Thoracic aorta (tissue), 2 donors: Measurements from ENCODE around the gene CMTM1. TPM values are rescaled to one million over a fixed set of nuclear protein-coding genes. Genes with fewer than 3 reads are reported as not detected.

Experiments
- ATAC-seq: fragments of 150-250 bp; one replicate; pipeline ENCODE4 v1.8.0; 2017; ENCODE audit warnings: low read depth; ENCODE audit not compliant: insufficient number of reproducible peaks, low FRiP score
- DNase-seq: peaks from one replicate; pipeline ENCODE4 v3.0.0-alpha.2; 2020; ENCODE audit warnings: low spot score
- H3K27ac ChIP-seq, 2 donors: fragments of 200-600 bp; sonication (generic); 1 replicate in 1 of 2; 2 replicates in 1 of 2; pipeline ENCODE4 v1.5.1; 2016; ENCODE audit warnings: mild to moderate bottlenecking in 2 of 2, moderate library complexity in 2 of 2
- H3K27me3 ChIP-seq: fragments of 200-600 bp; sonication (generic); replicated peaks from 2 replicates; pipeline ENCODE4 v1.6.0; 2016; ENCODE audit warnings: mild to moderate bottlenecking; ENCODE audit not compliant: insufficient read depth
- H3K36me3 ChIP-seq: fragments of 200-600 bp; sonication (generic); one replicate; pipeline ENCODE4 v1.5.1; 2016
- H3K4me1 ChIP-seq, 2 donors: fragments of 200-600 bp; sonication (generic); 1 replicate in 1 of 2; 2 replicates in 1 of 2; pipeline versions ENCODE4 v1.5.1 to v1.6.0; 2016; ENCODE audit warnings: low read depth in 2 of 2, mild to moderate bottlenecking in 1 of 2; ENCODE audit not compliant: control insufficient read depth in 1 of 2
- H3K4me3 ChIP-seq: fragments of 200-600 bp; sonication (generic); 2 replicates; pipeline ENCODE4 v1.5.1; 2016; ENCODE audit warnings: mild to moderate bottlenecking
- H3K9me3 ChIP-seq: fragments of 200-600 bp; sonication (generic); 2 replicates; pipeline ENCODE4 v1.5.1; 2016
- CTCF ChIP-seq: fragments of 200-600 bp; sonication (generic); IDR thresholded peaks from one replicate; pipeline ENCODE4 v1.5.1; 2019; ENCODE audit warnings: antibody characterized with exemption
- total RNA-seq, 2 donors: library from RNA; depleted of rRNA; stranded (reverse); fragments of >200 nt; gene quantifications; one replicate each; pipeline versions ENCODE4 v1.1.0 to v1.2.3, GENCODE V29; 2016

CMTM1 gene
- total RNA-seq, 2 donors from 2014 or later: 0.81 to 7.5 TPM

GRCh38 chr16:66585481-66586239 is 19.4 kb downstream of the CMTM1 start:
- Histone ChIP-seq H3K4me1 (peaks cover 4 to 11% of the 10 kb centered on the region in 2 donors), H3K27me3 (no peaks in the 10 kb centered on the region), H3K9me3 (no peaks in the 10 kb centered on the region), H3K27ac (no peak overlapping the region), H3K36me3 (no peaks in the 10 kb centered on the region), H3K4me3 (no peak overlapping the region)
- no peak for TF ChIP-seq CTCF
- DNase-seq: no peak
- no peak for ATAC-seq

- Histone ChIP-seq H3K27me3 (no peaks in the 10 kb centered on the region), H3K4me1 (no peaks in the 10 kb centered on the region), H3K36me3 (no peaks in the 10 kb centered on the region), H3K9me3 (no peaks in the 10 kb centered on the region), H3K4me3 (no peak overlapping the region), H3K27ac (no peak overlapping the region)
- TF ChIP-seq CTCF: no peak
- ATAC-seq: no peak
- DNase-seq: no peak
Observed at GRCh38 chr16:66587881-66588600, 21.8 kb downstream of the CMTM1 start.

GRCh38 chr16:66588981-66589713 is 22.9 kb downstream of the CMTM1 start:
- no peaks in the 10 kb centered on the region for H3K36me3 ChIP-seq
- ATAC-seq (no peak), DNase-seq (no peak)
- H3K4me1 ChIP-seq: no peaks in the 10 kb centered on the region
- no peak overlapping the region for H3K27ac ChIP-seq
- no peaks in the 10 kb centered on the region for H3K27me3 ChIP-seq
- TF ChIP-seq CTCF: peak; percentile 38
- H3K9me3 ChIP-seq: no peaks in the 10 kb centered on the region
- H3K4me3 ChIP-seq: no peak overlapping the region

GRCh38 chr16:66590322-66590721 is 24.1 kb downstream of the CMTM1 start:
- no peaks in the 10 kb centered on the region for H3K36me3 ChIP-seq
- no peak for TF ChIP-seq CTCF
- ATAC-seq (no peak), DNase-seq (no peak)
- no peaks in the 10 kb centered on the region for H3K27me3 ChIP-seq
- H3K9me3 ChIP-seq: no peaks in the 10 kb centered on the region
- no peaks in the 10 kb centered on the region for H3K4me1 ChIP-seq
- H3K27ac ChIP-seq: no peak overlapping the region
- H3K4me3 ChIP-seq: peak overlapping the region; percentile 25

GRCh38 chr16:66591018-66591417 is 24.8 kb downstream of the CMTM1 start:
- no peak for TF ChIP-seq CTCF
- Histone ChIP-seq H3K27ac (no peak overlapping the region), H3K4me1 (no peaks in the 10 kb centered on the region), H3K4me3 (no peak overlapping the region), H3K36me3 (no peaks in the 10 kb centered on the region), H3K9me3 (no peaks in the 10 kb centered on the region), H3K27me3 (no peaks in the 10 kb centered on the region)
- DNase-seq (no peak), ATAC-seq (no peak)
